T-cell (primary cell): ENCODE data around the gene AP2A2. TPM values are rescaled to one million over a fixed set of nuclear protein-coding genes. Genes with fewer than 3 reads are reported as not detected.

ENCODE experiments used
- ATAC-seq, 4 experiments: fragments of 200-7000 bp in 3 of 4; fragments of 150-1000 bp in 1 of 4; cut with Tn5 transposase; replicated peaks in 1 of 4; 1 replicate in 3 of 4; 2 replicates in 1 of 4; pipeline ENCODE4 v1.10.0; 2021; ENCODE audit warnings: moderate library complexity in 3 of 4, mild to moderate bottlenecking in 2 of 4, moderate number of reproducible peaks in 1 of 4
- CTCF ChIA-PET, 2 donors: fragments of 300-600 bp; sonication (Branson Sonifier 250); formaldehyde crosslinking; loops; one replicate each; lab custom pipeline; 2022; ENCODE audit warnings: antibody characterized with exemption in 2 of 2; lab: Charles Lee
- POLR2A ChIA-PET, 2 donors: fragments of 300-600 bp; sonication (Branson Sonifier 250); formaldehyde crosslinking; loops; one replicate each; lab custom pipeline; 2022; ENCODE audit warnings: antibody characterized with exemption in 2 of 2; lab: Charles Lee
- DNase-seq, 35 experiments: peaks; one replicate each; pipeline versions ENCODE4 v3.0.0 to v3.0.0-alpha.2; 2013 to 2023
- H3K27ac ChIP-seq: one replicate; pipeline ENCODE4 v1.5.1; 2013; ENCODE audit warnings: low read length
- H3K27me3 ChIP-seq, 2 experiments: replicated peaks in 1 of 2; 1 replicate in 1 of 2; 2 replicates in 1 of 2; pipeline versions ENCODE4 v1.6.1 to v1.7.0; 2013; ENCODE audit warnings: low read length in 1 of 2, mixed read lengths in 1 of 2; ENCODE audit not compliant: control insufficient read depth in 2 of 2, insufficient read depth in 2 of 2; ENCODE audit errors: extremely low read depth in 1 of 2
- H3K36me3 ChIP-seq, 2 donors: 1 replicate in 1 of 2; 2 replicates in 1 of 2; pipeline versions ENCODE4 v1.6.1 to v1.7.0; 2013; ENCODE audit warnings: low read length in 1 of 2; ENCODE audit not compliant: control insufficient read depth in 2 of 2, insufficient read depth in 1 of 2; ENCODE audit errors: extremely low read depth in 1 of 2
- H3K4me1 ChIP-seq, 2 experiments: 1 replicate in 1 of 2; 2 replicates in 1 of 2; pipeline versions ENCODE4 v1.6.1 to v1.7.0; 2013; ENCODE audit warnings: low read length in 2 of 2, mixed read lengths in 1 of 2; ENCODE audit not compliant: insufficient read depth in 2 of 2, control insufficient read depth in 1 of 2; ENCODE audit errors: extremely low read depth in 1 of 2
- H3K4me3 ChIP-seq, 2 donors: 1 replicate in 1 of 2; 2 replicates in 1 of 2; pipeline versions ENCODE4 v1.5.1 to v1.7.0; 2013; ENCODE audit warnings: mild to moderate bottlenecking in 2 of 2, low read length in 1 of 2, moderate library complexity in 1 of 2; ENCODE audit not compliant: control insufficient read depth in 1 of 2; ENCODE audit errors: extremely low read depth in 1 of 2
- H3K9me3 ChIP-seq: 2 replicates; pipeline ENCODE4 v1.7.0; 2013
- H3K27ac Mint-ChIP-seq, 2 donors: one replicate each; pipeline ENCODE4 v1.8.0; 2020 to 2021; ENCODE audit warnings: mild to moderate bottlenecking in 2 of 2, mixed read lengths in 2 of 2
- H3K27me3 Mint-ChIP-seq, 2 donors: one replicate each; pipeline ENCODE4 v1.8.0; 2021 to 2022; ENCODE audit warnings: mixed read lengths in 2 of 2
- H3K36me3 Mint-ChIP-seq: one replicate; pipeline ENCODE4 v1.8.0; 2021; ENCODE audit warnings: mixed read lengths
- H3K4me1 Mint-ChIP-seq, 3 donors: one replicate each; pipeline ENCODE4 v1.8.0; 2020 to 2022; ENCODE audit warnings: mixed read lengths in 3 of 3, mild to moderate bottlenecking in 1 of 3
- H3K4me3 Mint-ChIP-seq, 3 donors: one replicate each; pipeline ENCODE4 v1.8.0; 2020 to 2022; ENCODE audit warnings: mild to moderate bottlenecking in 3 of 3, mixed read lengths in 3 of 3, moderate library complexity in 3 of 3
- H3K9me3 Mint-ChIP-seq, 3 donors: one replicate each; pipeline ENCODE4 v1.8.0; 2020 to 2022; ENCODE audit warnings: mixed read lengths in 3 of 3
- WGBS: methylation state at CpG from one replicate; pipeline ENCODE4 v1.1.5; 2013; ENCODE audit warnings: missing lambda C conversion rate; ENCODE audit not compliant: insufficient coverage; 5-methylcytosine and 5-hydroxymethylcytosine counted together
- total RNA-seq, 35 experiments: library from RNA in 6 of 35; stranded (reverse) in 6 of 35; fragments of 120-200 nt in 1 of 35; gene quantifications; one replicate each; pipeline versions ENCODE4 v1.2.1 to v1.2.4 and lab custom pipeline; 2013 to 2026

Gene AP2A2
- total RNA-seq, 5 donors from 2014 or later (not counting 1 experiment from before 2014, with no cell fraction given), result 59.6 to 85.3 (median 70.8) TPM

DNA sequence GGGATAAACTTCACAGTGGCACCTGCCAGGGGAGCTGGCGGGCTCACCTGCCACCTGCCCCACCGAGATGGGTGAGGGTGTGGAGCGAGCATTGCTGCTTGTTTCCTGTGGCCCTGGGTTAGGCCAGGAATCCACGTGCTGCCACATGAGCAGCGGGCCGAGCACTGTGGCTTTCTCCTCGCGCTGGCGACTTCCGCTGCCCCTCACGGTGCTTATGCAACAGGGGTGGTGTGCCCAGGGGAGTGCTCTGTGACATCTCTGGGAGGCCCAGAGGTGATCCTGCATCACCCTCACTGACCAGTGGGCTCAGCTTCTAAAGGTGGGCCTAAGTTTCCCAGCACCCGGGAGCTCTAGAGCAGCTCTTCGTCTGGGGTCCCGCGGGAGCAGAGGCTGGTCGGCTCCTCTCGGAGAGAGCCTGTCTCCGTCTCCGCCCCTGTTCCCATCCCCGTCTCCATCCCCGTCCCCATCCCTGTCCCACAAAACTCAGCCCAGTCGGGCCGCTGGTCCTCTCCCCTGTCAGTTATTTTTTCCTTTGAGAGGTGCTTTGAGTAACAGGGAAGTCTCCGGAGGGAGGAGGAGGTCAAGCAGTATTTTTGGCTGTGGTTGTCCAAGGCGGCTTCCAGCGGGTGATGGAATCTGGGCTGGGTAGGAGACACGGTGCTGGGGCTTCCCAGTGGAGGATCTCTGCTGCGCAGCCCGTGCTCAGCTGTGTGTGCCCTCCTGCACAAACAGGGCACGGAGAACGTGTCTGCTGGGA lies 42.5 kb downstream of the AP2A2 start:
- peaks cover 13 to 40% of the 10 kb centered on the region in 2 donors for H3K36me3 ChIP-seq
- CTCF ChIA-PET, result no interaction called here

DNA sequence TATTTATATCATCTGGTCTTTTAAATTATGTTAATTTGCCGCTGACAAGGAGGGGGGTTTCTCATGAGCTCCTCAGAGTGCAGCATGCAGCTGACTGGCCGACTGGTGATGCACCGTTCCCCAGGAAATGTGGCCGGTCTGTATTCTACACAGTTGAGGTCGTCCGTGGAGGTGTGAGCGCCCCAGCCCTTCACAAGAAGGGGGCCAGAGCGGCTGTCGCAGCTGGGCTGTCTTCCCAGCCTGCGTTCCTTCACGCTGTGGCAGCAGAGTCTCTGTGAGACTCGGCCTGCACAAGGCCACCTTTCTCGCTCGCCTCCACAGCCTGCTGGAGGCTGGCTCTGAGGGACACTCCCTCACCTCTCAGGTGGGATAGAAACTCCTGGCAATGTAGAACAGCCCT lies 43.2 kb downstream of the AP2A2 start:
- ATAC-seq, result no peak
- H3K9me3 ChIP-seq, result no peaks in the 10 kb centered on the region
- H3K27ac ChIP-seq, result no peak overlapping the region
- Mint-ChIP-seq H3K4me1 (peaks cover 28 to 48% (median 37%) of the 10 kb centered on the region in 3 donors), H3K4me3 (no peak overlapping the region), H3K36me3 (peaks cover 20% of the 10 kb centered on the region), H3K9me3 (no peaks in the 10 kb centered on the region), H3K27ac (no peak overlapping the region), H3K27me3 (no peaks in the 10 kb centered on the region)
- peak in 1 of 35 experiments; percentile 2 for DNase-seq
- H3K36me3 ChIP-seq, result peaks cover 13 to 41% of the 10 kb centered on the region in 2 donors
- no peaks in the 10 kb centered on the region for H3K27me3 ChIP-seq
- POLR2A ChIA-PET, result no interaction called here
- peaks cover 11 to 12% of the 10 kb centered on the region in 2 experiments for H3K4me1 ChIP-seq
- CTCF ChIA-PET, result no interaction called here
- WGBS, result 96% methylated on average over 11 of the region's 14 CpGs
- H3K4me3 ChIP-seq, result no peak overlapping the region

More for the DNA sequence above, 42.5 kb downstream of the AP2A2 start:
- no peaks in the 10 kb centered on the region for H3K9me3 ChIP-seq
- Mint-ChIP-seq H3K4me3 (no peak overlapping the region), H3K4me1 (peaks cover 28 to 48% (median 37%) of the 10 kb centered on the region in 3 donors), H3K36me3 (peaks cover 21% of the 10 kb centered on the region), H3K27me3 (no peaks in the 10 kb centered on the region), H3K9me3 (no peaks in the 10 kb centered on the region), H3K27ac (no peak overlapping the region)
- no peak for DNase-seq
- no peaks in the 10 kb centered on the region for H3K27me3 ChIP-seq
- WGBS, result 91% methylated on average over 18 of the region's 31 CpGs
- H3K4me3 ChIP-seq, result no peak overlapping the region
- peaks cover 11 to 12% of the 10 kb centered on the region in 2 experiments for H3K4me1 ChIP-seq
- no peak for ATAC-seq
- no peak overlapping the region for H3K27ac ChIP-seq
- POLR2A ChIA-PET, result no interaction called here

DNA sequence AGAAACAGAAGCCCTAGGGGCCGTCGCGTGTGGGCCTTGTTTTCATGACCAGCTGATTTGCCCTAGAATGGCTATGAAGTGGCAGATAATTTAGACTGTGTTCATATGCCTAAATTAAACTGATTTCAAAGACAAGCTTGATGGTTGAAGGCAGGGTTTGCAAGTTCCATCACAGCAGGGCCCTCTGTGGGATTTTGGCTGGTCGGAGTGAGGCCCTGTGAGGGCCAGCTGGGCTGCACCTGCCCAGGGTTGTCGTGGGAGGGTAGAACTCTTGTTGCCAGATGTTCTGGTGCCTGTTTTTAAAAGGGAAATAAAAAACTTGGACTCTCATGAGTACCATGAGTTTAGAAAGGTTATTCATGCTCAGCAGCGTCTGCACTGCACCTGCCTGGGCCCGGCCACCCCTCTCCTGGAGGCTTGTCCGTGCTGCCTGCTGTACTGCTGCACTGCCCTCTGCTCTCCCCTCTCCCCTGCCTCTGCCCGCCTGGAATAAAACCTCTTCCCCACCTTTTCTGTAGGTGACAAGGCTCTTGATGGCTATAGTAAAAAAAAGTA lies 44.1 kb downstream of the AP2A2 start:
- H3K27ac Mint-ChIP-seq, result peak overlapping the region; percentile 29 to 56
- peaks cover 13% of the 10 kb centered on the region for H3K36me3 Mint-ChIP-seq
- H3K9me3 ChIP-seq, result no peaks in the 10 kb centered on the region
- H3K4me3 Mint-ChIP-seq, result peak overlapping the region in 2 of 3 donors; percentile 28 to 75
- peak overlapping the region in 1 of 2 donors; percentile 29 for H3K4me3 ChIP-seq
- no peak for DNase-seq
- H3K27me3 ChIP-seq, result no peaks in the 10 kb centered on the region
- H3K9me3 Mint-ChIP-seq, result no peaks in the 10 kb centered on the region
- H3K27me3 Mint-ChIP-seq, result no peaks in the 10 kb centered on the region
- CTCF ChIA-PET, result no interaction called here
- WGBS, result 93% methylated on average over 5 of the region's 9 CpGs
- peaks cover 30 to 48% (median 37%) of the 10 kb centered on the region in 3 donors for H3K4me1 Mint-ChIP-seq
- POLR2A ChIA-PET, result no interaction called here
- peaks cover 11 to 12% of the 10 kb centered on the region in 2 experiments for H3K4me1 ChIP-seq
- ATAC-seq, result no peak
- H3K36me3 ChIP-seq, result peaks cover 19 to 35% of the 10 kb centered on the region in 2 donors
- H3K27ac ChIP-seq, result peak overlapping the region; percentile 20

DNA sequence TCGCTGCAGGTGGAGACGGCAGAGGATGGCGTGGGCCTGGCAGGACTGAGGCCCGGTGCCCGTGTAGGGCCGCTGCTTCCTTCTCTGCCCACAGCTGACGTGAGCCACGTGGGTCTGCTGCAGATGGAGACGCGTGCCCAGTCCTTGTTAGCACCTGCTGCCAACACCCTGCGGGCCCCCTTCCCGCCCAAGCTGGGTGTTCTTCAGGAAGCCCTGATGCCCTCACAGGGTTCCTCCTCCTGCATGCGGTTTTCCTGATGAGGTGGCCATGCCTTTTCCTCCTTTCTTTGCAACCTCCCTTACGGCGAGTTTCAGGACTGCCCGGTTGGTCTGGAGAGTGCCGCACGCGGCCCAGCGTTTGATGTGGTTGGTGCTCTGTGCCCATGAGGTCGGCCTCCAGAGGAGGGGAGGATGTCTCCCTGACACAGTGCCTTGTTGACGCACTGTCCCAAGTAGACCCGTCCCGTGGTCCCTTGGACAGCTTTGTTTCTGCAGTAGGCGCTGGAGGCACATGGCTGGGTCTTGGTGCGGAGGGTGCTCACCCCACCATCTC lies 44.7 kb downstream of the AP2A2 start:
- H3K4me1 ChIP-seq, result peaks cover 11 to 12% of the 10 kb centered on the region in 2 experiments
- peak overlapping the region; percentile 34 to 74 for H3K27ac Mint-ChIP-seq
- peak overlapping the region; percentile 20 for H3K27ac ChIP-seq
- no peaks in the 10 kb centered on the region for H3K27me3 Mint-ChIP-seq
- 31% methylated on average over 22 of the region's 26 CpGs for WGBS
- H3K36me3 Mint-ChIP-seq, result peaks cover 18% of the 10 kb centered on the region
- ChIA-PET CTCF (no interaction called here), POLR2A (no interaction called here)
- ATAC-seq, result peak in 3 of 4 experiments; percentile 9 to 87 (median 82)
- no peaks in the 10 kb centered on the region for H3K9me3 Mint-ChIP-seq
- H3K27me3 ChIP-seq, result no peaks in the 10 kb centered on the region
- H3K36me3 ChIP-seq, result peaks cover 19 to 39% of the 10 kb centered on the region in 2 donors
- peak in 14 of 35 experiments; percentile 10 to 41 (median 18) for DNase-seq
- H3K4me3 Mint-ChIP-seq, result peak overlapping the region in 2 of 3 donors; percentile 28 to 75
- peaks cover 30 to 47% (median 36%) of the 10 kb centered on the region in 3 donors for H3K4me1 Mint-ChIP-seq
- H3K4me3 ChIP-seq, result peak overlapping the region in 1 of 2 donors; percentile 29
- no peaks in the 10 kb centered on the region for H3K9me3 ChIP-seq

DNA sequence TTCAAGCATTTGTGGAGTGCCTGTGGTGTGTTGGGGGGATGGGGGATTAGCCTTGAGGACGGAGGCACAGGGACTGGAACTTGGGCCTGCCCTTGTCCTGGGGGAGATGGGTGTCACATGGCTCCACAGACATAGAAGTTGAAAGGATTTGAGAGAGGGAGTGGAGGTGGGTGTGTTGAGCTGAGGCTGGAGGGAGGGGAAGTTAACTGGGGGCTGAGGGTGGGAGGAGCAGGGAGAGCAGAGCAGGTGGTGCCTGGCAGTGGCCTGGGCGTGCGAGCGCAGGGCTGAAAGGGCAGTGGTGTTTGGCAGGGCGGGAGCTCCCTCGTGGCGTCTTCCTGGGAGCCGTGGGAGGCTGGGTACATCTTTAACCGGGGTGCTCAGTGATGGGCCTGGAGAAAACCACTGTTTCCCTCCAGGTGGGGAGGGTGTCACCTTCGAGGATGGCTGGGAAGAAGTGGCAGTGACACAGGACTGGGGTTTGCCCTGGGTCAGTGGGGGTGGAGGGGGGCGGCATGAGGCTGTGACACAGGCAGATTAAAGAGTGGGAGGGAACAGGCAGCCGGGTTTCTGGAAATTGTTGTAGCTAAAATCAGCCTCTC lies 45.5 kb downstream of the AP2A2 start:
- no peak overlapping the region for H3K4me3 ChIP-seq
- no peak for DNase-seq
- H3K27me3 Mint-ChIP-seq, result no peaks in the 10 kb centered on the region
- H3K9me3 Mint-ChIP-seq, result no peaks in the 10 kb centered on the region
- peaks cover 32 to 45% (median 36%) of the 10 kb centered on the region in 3 donors for H3K4me1 Mint-ChIP-seq
- no peaks in the 10 kb centered on the region for H3K9me3 ChIP-seq
- peaks cover 11 to 12% of the 10 kb centered on the region in 2 experiments for H3K4me1 ChIP-seq
- no peaks in the 10 kb centered on the region for H3K27me3 ChIP-seq
- no peak overlapping the region for H3K27ac ChIP-seq
- no peak for ATAC-seq
- ChIA-PET POLR2A (no interaction called here), CTCF (no interaction called here)
- peak overlapping the region; percentile 34 to 74 for H3K27ac Mint-ChIP-seq
- H3K36me3 Mint-ChIP-seq, result peaks cover 18% of the 10 kb centered on the region
- peaks cover 21 to 40% of the 10 kb centered on the region in 2 donors for H3K36me3 ChIP-seq
- WGBS, result 66% methylated on average over 12 of the region's 12 CpGs
- peak overlapping the region in 1 of 3 donors; percentile 75 for H3K4me3 Mint-ChIP-seq

DNA sequence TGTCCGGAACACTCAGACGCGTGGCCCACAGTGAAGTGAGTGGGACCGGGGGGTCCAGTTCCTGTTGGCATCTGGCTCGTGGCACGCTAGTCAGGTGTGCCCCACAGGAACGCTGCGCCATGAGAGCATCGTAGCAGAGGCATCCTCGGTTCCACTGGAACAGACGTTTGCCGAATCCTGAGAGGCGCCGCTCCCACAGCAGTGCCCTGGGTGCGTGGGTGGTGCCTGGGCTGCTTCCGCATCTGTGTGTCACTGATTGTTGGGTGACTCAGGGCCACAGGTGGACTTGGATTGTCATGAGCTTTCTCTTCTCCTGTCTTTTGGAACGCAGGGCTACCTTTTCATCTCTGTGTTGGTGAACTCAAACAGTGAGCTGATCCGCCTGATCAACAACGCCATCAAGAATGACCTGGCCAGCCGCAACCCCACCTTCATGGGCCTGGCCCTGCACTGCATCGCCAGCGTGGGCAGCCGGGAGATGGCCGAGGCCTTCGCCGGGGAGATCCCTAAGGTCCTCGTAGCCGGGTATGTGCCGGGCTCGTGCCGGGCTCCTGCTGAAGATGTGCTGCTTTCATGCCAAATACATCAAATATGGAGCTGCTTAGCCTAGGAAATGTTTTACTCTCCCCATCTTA lies 46.2 kb downstream of the AP2A2 start:
- no peaks in the 10 kb centered on the region for H3K27me3 Mint-ChIP-seq
- no peaks in the 10 kb centered on the region for H3K9me3 Mint-ChIP-seq
- no peak overlapping the region for H3K27ac Mint-ChIP-seq
- WGBS, result 97% methylated on average over 22 of the region's 31 CpGs
- peaks cover 18% of the 10 kb centered on the region for H3K36me3 Mint-ChIP-seq
- peak overlapping the region in 1 of 3 donors; percentile 75 for H3K4me3 Mint-ChIP-seq
- DNase-seq (no peak), ATAC-seq (no peak)
- Histone ChIP-seq H3K4me1 (peaks cover 11 to 15% of the 10 kb centered on the region in 2 experiments), H3K27ac (no peak overlapping the region), H3K4me3 (no peak overlapping the region), H3K27me3 (no peaks in the 10 kb centered on the region), H3K36me3 (peaks cover 23 to 42% of the 10 kb centered on the region in 2 donors), H3K9me3 (no peaks in the 10 kb centered on the region)
- H3K4me1 Mint-ChIP-seq, result peaks cover 34 to 43% (median 37%) of the 10 kb centered on the region in 3 donors
- CTCF ChIA-PET, result no interaction called here
- POLR2A ChIA-PET, result no interaction called here
